IMR-90 (cell line): ENCODE measurements around the gene GPR17. TPM values are rescaled to one million over a fixed set of nuclear protein-coding genes. Genes with fewer than 3 reads are reported as not detected.

Source experiments
- ATAC-seq: fragments of 200-7000 bp; cut with Tn5 transposase; 2 replicates; pipeline ENCODE4 v1.9.1; 2020; ENCODE audit warnings: low read depth, mild to moderate bottlenecking, moderate library complexity
- BruUV-seq: library from RNA; stranded (reverse); fragments of 400-500 nt; replicated peaks from 2 replicates; lab custom pipeline; 2021; lab: Mats Ljungman, UMichigan
- CTCF ChIA-PET: fragments of 300-600 bp; formaldehyde crosslinking; extraction: SDS; loops from one replicate; lab custom pipeline; 2021; ENCODE audit warnings: antibody characterized with exemption; lab: Yijun Ruan, JAX
- POLR2A ChIA-PET: fragments of 300-600 bp; sonication (Branson Sonifier 250); formaldehyde crosslinking; loops from one replicate; lab custom pipeline; 2022; ENCODE audit warnings: antibody characterized with exemption; ENCODE audit not compliant: unreplicated experiment; lab: Charles Lee
- DNase-seq: peaks from one replicate; pipeline ENCODE4 v3.0.0; 2013
- H2AFZ ChIP-seq: replicated peaks from 2 replicates; pipeline ENCODE3; 2013; ENCODE audit warnings: low read length, mild to moderate bottlenecking; ENCODE audit not compliant: poor library complexity
- H2AK5ac ChIP-seq: 2 replicates; pipeline ENCODE4 v1.6.1; 2013; ENCODE audit warnings: low read depth, low read length, inconsistent platforms
- H2AK9ac ChIP-seq: replicated peaks from 2 replicates; pipeline ENCODE3; 2013; ENCODE audit warnings: mild to moderate bottlenecking, low read depth, low read length, moderate library complexity; ENCODE audit not compliant: poor library complexity
- H2BK120ac ChIP-seq: 2 replicates; pipeline ENCODE4 v1.6.1; 2013; ENCODE audit warnings: low read depth, low read length, inconsistent platforms
- H2BK15ac ChIP-seq: 3 replicates; pipeline ENCODE4 v1.6.1; 2013; ENCODE audit warnings: low read depth, low read length, inconsistent platforms
- H2BK20ac ChIP-seq: 2 replicates; pipeline ENCODE4 v1.6.1; 2013; ENCODE audit warnings: low read depth, mild to moderate bottlenecking, inconsistent platforms, low read length, moderate library complexity
- H2BK5ac ChIP-seq: 2 replicates; pipeline ENCODE4 v1.6.1; 2013; ENCODE audit warnings: mild to moderate bottlenecking, low read depth, low read length, inconsistent platforms; ENCODE audit not compliant: poor library complexity, severe bottlenecking
- H3K14ac ChIP-seq: replicated peaks from 2 replicates; pipeline ENCODE4 v1.6.1; 2013; ENCODE audit warnings: low read depth, low read length, inconsistent platforms
- H3K18ac ChIP-seq: 2 replicates; pipeline ENCODE4 v1.6.1; 2013; ENCODE audit warnings: low read depth, low read length, control low read depth
- H3K23ac ChIP-seq: 2 replicates; pipeline ENCODE4 v1.6.1; 2013; ENCODE audit warnings: low read depth, low read length, inconsistent platforms
- H3K27ac ChIP-seq: 2 replicates; pipeline ENCODE4 v1.5.1; 2013; ENCODE audit warnings: mild to moderate bottlenecking, control low read depth, low read length; ENCODE audit not compliant: insufficient read depth
- H3K27me3 ChIP-seq: 2 replicates; pipeline ENCODE4 v1.6.1; 2013; ENCODE audit warnings: low read length; ENCODE audit not compliant: control insufficient read depth, insufficient read depth
- H3K36me3 ChIP-seq: 2 replicates; pipeline ENCODE4 v1.6.1; 2013; ENCODE audit warnings: low read length, mixed read lengths; ENCODE audit not compliant: control insufficient read depth, insufficient read depth
- H3K4ac ChIP-seq: 2 replicates; pipeline ENCODE4 v1.6.1; 2013; ENCODE audit warnings: low read depth, low read length, inconsistent platforms
- H3K4me1 ChIP-seq: 2 replicates; pipeline ENCODE4 v1.6.1; 2013; ENCODE audit warnings: low read length, mixed read lengths; ENCODE audit not compliant: control insufficient read depth, insufficient read depth
- H3K4me2 ChIP-seq: 2 replicates; pipeline ENCODE4 v1.6.1; 2013; ENCODE audit warnings: low read depth, mild to moderate bottlenecking, control low read depth, low read length, moderate library complexity
- H3K4me3 ChIP-seq: 2 replicates; pipeline ENCODE4 v1.5.1; 2013; ENCODE audit warnings: low read depth, mild to moderate bottlenecking, control low read depth, low read length, moderate library complexity; ENCODE audit not compliant: insufficient read depth
- H3K56ac ChIP-seq: 2 replicates; pipeline ENCODE4 v1.6.1; 2013; ENCODE audit warnings: low read length, inconsistent platforms; ENCODE audit not compliant: insufficient read depth; ENCODE audit errors: extremely low read depth
- H3K79me1 ChIP-seq, 2 experiments: 2 replicates each; pipeline ENCODE4 v1.6.1; 2013; ENCODE audit warnings: low read length in 2 of 2, inconsistent platforms in 1 of 2, low read depth in 1 of 2
- H3K9ac ChIP-seq: 2 replicates; pipeline ENCODE4 v1.6.1; 2013; ENCODE audit warnings: low read depth, low read length, control low read depth
- H3K9me1 ChIP-seq: 2 replicates; pipeline ENCODE4 v1.6.1; 2013; ENCODE audit warnings: low read length, inconsistent platforms; ENCODE audit not compliant: insufficient read depth
- H3K9me3 ChIP-seq: 2 replicates; pipeline ENCODE4 v1.6.1; 2013; ENCODE audit warnings: low read length; ENCODE audit not compliant: control insufficient read depth, insufficient read depth
- H4K20me1 ChIP-seq: 2 replicates; pipeline ENCODE4 v1.6.1; 2013; ENCODE audit warnings: low read length, inconsistent platforms; ENCODE audit not compliant: insufficient read depth
- H4K5ac ChIP-seq: 2 replicates; pipeline ENCODE4 v1.6.1; 2013; ENCODE audit warnings: mild to moderate bottlenecking, low read depth, low read length, control low read depth
- H4K8ac ChIP-seq, 2 experiments: 2 replicates each; pipeline ENCODE4 v1.6.1; 2013; ENCODE audit warnings: low read depth in 2 of 2, low read length in 2 of 2, control low read depth in 1 of 2, inconsistent platforms in 1 of 2
- H4K91ac ChIP-seq: 2 replicates; pipeline ENCODE4 v1.6.1; 2013; ENCODE audit warnings: low read depth, low read length, inconsistent platforms; ENCODE audit not compliant: insufficient read depth
- CEBPB ChIP-seq: IDR thresholded peaks from 2 replicates; pipeline ENCODE4 v1.6.1; 2012; ENCODE audit warnings: low read depth, low read length, improper control_type of control experiment
- CHD1 ChIP-seq: IDR thresholded peaks from 2 replicates; pipeline ENCODE4 v1.6.1; 2012; ENCODE audit warnings: low read depth, low read length, improper control_type of control experiment
- CTCF ChIP-seq: conservative IDR thresholded peaks from 2 replicates; pipeline ENCODE4 v1.5.1; 2012; ENCODE audit warnings: mild to moderate bottlenecking, low read depth, low read length, improper control_type of control experiment
- FOS ChIP-seq: fragments of 150-350 bp; IDR thresholded peaks from 2 replicates; pipeline ENCODE4 v1.6.1; 2016; ENCODE audit warnings: low read depth, low read length
- MXI1 ChIP-seq: IDR thresholded peaks from 2 replicates; pipeline ENCODE4 v1.6.1; 2012; ENCODE audit warnings: low read depth, mild to moderate bottlenecking, low read length, moderate library complexity, borderline replicate concordance
- POLR2A ChIP-seq: IDR thresholded peaks from 2 replicates; pipeline ENCODE4 v1.6.1; 2012; ENCODE audit warnings: mild to moderate bottlenecking, low read depth, low read length
- SMC3 ChIP-seq: fragments of 150-350 bp; IDR thresholded peaks from 2 replicates; pipeline ENCODE4 v1.6.1; 2016; ENCODE audit warnings: low read depth, mild to moderate bottlenecking, antibody characterized with exemption, low read length, moderate library complexity
- USF2 ChIP-seq: fragments of 150-350 bp; IDR thresholded peaks from 2 replicates; pipeline ENCODE4 v1.6.1; 2017; ENCODE audit warnings: mild to moderate bottlenecking, antibody characterized with exemption, low read length, low read depth
- WGBS, 2 experiments: methylation state at CpG; one replicate each; pipeline versions ENCODE4 v1.1.5 to v1.1.7; 2013; ENCODE audit warnings: missing lambda C conversion rate in 2 of 2; ENCODE audit not compliant: insufficient read length in 1 of 2; ENCODE audit errors: extremely low coverage in 2 of 2; 5-methylcytosine and 5-hydroxymethylcytosine counted together
- dilution Hi-C: fragments of 300-500 bp; cut with HindIII; formaldehyde crosslinking; loops from one replicate; pipeline ENCODE4 v1.14.3; 2018; ENCODE audit warnings: low sequenced_read_pairs; ENCODE audit not compliant: unreplicated experiment
- in situ Hi-C: fragments of 300-500 bp; cut with MboI; formaldehyde crosslinking; loops from 3 replicates; pipeline ENCODE4 v1.14.3; 2019; ENCODE audit warnings: low sequenced_read_pairs, inconsistent platforms, mixed read lengths
- intact Hi-C: fragments of 100-400 bp; cut with micrococcal nuclease; formaldehyde crosslinking; loops from 2 replicates; pipeline ENCODE4 v1.10.0; 2022
- polyA plus RNA-seq, 3 experiments: library from polyadenylated mRNA; depleted of rRNA; stranded (reverse); fragments of >200 nt; gene quantifications; 2 replicates each; pipeline ENCODE4 v1.2.3, GENCODE V29; 2012; ENCODE audit warnings: low replicate concordance in 1 of 3
- total RNA-seq: library from RNA; depleted of rRNA; stranded (reverse); fragments of >200 nt; gene quantifications from 2 replicates; pipeline ENCODE4 v1.2.3, GENCODE V29; 2012
- TF ChIP-seq, protein P1 (sequence below): fragments of 150-350 bp; IDR thresholded peaks from 2 replicates; pipeline ENCODE4 v1.6.1; 2016; ENCODE audit warnings: low read depth, mild to moderate bottlenecking, low read length, moderate library complexity, borderline replicate concordance

GPR17 gene
- total and polyA plus RNA-seq, 2 of the 4 experiments (the other 2 are of a cell fraction): not detected

DNA sequence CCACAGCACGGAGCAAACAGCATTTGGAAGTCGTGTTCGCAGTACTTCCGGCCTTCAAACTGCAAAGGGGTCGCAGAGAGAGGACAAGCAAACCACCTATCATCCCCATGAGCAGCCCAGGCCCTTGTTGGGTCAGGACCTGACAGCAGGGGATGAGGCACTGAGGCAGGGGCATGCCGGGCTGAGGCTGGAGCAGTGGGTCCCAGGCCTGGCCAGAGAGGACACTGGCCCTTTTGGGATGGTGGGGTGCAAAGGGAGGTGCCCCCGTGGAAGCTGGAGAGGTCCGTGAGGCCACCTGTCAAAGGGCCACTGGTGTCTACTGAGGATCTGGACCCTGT, 8.9 kb downstream of the GPR17 start:
- Histone ChIP-seq H2BK20ac (no peak overlapping the region), H3K18ac (no peak overlapping the region), H3K23ac (no peak overlapping the region), H3K4me1 (no peaks in the 10 kb centered on the region), H3K9me1 (0 out of 2 replicates have a peak, but pooled peaks cover 10% of the 10 kb centered on the region), H2AK5ac (no peak overlapping the region), H2BK120ac (no peak overlapping the region), H3K56ac (no peak overlapping the region), H3K4ac (no peak overlapping the region), H3K4me3 (no peak overlapping the region), H3K14ac (no peak overlapping the region), H3K9me3 (no peaks in the 10 kb centered on the region), H4K5ac (no peak overlapping the region), H3K36me3 (peaks cover 18% of the 10 kb centered on the region), H2AK9ac (no peak overlapping the region), H2BK5ac (no peak overlapping the region), H2AFZ (no peak overlapping the region), H3K9ac (no peak overlapping the region), H4K20me1 (peaks cover 35% of the 10 kb centered on the region), H3K27ac (no peak overlapping the region), H4K91ac (no peak overlapping the region), H3K27me3 (no peaks in the 10 kb centered on the region), H4K8ac (no peak overlapping the region), H3K4me2 (no peak overlapping the region), H2BK15ac (no peak overlapping the region), H3K79me1 (peaks cover 6 to 26% of the 10 kb centered on the region in 2 experiments)
- in situ Hi-C loops (no loop called here), intact Hi-C loops (no loop called here), dilution Hi-C loops (no loop called here)
- ATAC-seq (no peak), DNase-seq (no peak)
- POLR2A ChIA-PET: no interaction called here
- CTCF ChIA-PET: no interaction called here
- no TSS peak for BruUV-seq
- 80% methylated on average over 1 of the region's 8 CpGs; no CpG with 5 or more reads in 1 of the 2 experiments for WGBS, 2 experiments
- TF ChIP-seq USF2 (no peak), CTCF (no peak), CEBPB (no peak), MXI1 (no peak), SMC3 (no peak), POLR2A (no peak), CHD1 (no peak), FOS (no peak)
- TF ChIP-seq, protein P1, sequence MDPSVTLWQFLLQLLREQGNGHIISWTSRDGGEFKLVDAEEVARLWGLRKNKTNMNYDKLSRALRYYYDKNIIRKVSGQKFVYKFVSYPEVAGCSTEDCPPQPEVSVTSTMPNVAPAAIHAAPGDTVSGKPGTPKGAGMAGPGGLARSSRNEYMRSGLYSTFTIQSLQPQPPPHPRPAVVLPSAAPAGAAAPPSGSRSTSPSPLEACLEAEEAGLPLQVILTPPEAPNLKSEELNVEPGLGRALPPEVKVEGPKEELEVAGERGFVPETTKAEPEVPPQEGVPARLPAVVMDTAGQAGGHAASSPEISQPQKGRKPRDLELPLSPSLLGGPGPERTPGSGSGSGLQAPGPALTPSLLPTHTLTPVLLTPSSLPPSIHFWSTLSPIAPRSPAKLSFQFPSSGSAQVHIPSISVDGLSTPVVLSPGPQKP: no peak
